Measurements from ENCODE around the gene NDRG2.

DNA sequence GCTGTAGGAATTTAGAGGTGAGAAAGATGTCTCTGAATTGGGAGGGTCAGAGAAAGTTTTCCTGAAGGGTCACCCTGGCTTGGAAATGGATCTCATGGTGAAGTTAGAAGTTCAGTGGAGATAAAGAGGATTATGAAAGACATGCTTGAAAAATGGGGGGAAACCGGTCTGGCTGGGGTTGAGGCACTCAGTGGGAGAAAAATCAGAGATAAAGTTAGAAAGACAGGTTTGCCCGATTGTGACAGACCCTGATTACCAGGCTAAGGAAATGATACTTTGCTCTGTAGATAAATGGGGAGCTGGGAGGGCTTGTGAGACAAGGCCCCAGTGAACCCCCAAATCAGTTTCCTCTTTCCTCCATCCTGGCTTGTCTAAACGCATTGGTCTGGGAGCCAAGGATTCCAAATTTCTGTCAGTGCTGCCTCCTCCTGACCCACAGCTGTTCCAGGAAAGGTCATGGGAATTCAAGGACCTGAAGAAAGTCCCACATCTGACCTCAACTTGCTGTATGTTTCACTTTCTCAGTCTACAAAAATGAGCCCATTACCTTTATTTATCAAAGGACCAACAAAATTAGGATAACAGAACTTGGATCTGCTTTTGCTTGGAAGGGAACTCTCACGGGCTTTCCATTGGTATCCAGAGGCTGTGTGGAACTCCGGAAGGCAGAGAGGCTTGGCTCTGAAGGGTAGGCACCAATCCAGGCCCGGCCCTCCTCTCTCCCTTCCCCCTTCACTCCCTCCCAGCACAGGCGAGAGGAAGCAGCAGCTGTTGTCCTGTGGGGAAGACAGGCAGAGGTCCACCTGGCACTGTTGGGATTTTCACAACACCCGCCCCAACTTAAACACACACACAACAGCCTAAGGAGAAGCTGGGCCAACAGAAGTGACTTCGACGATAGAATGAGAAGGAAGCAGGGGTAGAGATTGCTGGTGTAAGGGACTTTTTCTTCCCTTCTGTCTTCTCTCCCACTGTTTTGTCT is 13.9 kb upstream of the NDRG2 start:
- TF ChIP-seq, protein P1, sequence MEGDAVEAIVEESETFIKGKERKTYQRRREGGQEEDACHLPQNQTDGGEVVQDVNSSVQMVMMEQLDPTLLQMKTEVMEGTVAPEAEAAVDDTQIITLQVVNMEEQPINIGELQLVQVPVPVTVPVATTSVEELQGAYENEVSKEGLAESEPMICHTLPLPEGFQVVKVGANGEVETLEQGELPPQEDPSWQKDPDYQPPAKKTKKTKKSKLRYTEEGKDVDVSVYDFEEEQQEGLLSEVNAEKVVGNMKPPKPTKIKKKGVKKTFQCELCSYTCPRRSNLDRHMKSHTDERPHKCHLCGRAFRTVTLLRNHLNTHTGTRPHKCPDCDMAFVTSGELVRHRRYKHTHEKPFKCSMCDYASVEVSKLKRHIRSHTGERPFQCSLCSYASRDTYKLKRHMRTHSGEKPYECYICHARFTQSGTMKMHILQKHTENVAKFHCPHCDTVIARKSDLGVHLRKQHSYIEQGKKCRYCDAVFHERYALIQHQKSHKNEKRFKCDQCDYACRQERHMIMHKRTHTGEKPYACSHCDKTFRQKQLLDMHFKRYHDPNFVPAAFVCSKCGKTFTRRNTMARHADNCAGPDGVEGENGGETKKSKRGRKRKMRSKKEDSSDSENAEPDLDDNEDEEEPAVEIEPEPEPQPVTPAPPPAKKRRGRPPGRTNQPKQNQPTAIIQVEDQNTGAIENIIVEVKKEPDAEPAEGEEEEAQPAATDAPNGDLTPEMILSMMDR (conservative IDR thresholded peaks at IDR 0.05; ENCODE audit: low read depth, low read length), result no peak
- no peak for TF ChIP-seq EZH2 (IDR thresholded peaks at IDR 0.05; ENCODE audit: borderline replicate concordance, low read depth, low read length, poor library complexity, severe bottlenecking)
